Measurements from ENCODE around the gene GIPC1. TPM values are rescaled to one million over a fixed set of nuclear protein-coding genes. Genes with fewer than 3 reads are reported as not detected.

Gene GIPC1
- total and polyA plus RNA-seq, 12 donors = 41.6 to 84.1 (median 46.6) TPM

DNA sequence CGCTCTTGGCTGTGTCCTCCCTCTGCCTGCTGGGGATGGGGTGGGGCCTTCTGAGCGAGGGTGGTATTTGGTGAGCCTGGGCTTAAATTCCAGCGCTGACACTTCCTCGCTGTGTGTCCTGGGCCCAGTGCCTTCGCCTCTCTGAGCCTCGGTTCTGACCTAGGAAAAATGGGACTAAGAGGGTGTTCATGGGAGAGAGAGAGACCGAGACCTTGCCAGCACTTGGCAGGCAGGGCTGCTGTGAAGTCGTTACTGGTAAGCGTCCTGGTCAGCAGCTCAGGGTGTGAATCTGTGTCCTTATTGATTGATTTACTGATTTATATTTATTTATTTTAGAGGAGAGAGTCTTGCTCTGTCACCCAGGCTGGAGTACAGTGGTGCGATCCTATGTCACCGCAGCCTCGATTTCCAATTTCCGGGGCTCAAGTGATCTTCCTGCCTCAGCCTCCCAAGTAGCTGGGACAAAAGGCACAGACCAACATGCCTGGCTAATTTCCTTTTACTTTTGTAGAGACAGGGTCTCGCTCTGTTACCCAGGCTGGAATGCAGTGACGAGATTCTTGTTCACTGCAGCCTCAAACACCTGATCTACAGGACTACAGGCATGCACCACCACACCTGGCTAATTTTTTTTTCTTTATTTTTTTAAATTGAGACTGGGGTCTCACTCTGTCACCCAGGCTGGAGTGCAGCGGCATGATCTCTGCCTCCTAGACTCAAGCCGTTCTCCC, 60.4 kb downstream of the GIPC1 start:
- Histone ChIP-seq H3K4me1 (peaks cover 9 to 79% (median 73%) of the 10 kb centered on the region in 9 donors), H3K9me3 (no peaks in the 10 kb centered on the region), H3K27ac (peak overlapping the region; percentile 61 to 98 (median 96)), H3K4me3 (peak overlapping the region in 8 of 10 donors; percentile 77 to 99 (median 92)), H3K27me3 (no peaks in the 10 kb centered on the region), H3K36me3 (peaks cover 0 to 24% (median 0%) of the 10 kb centered on the region in 9 donors)
- 59 to 65% methylated on average over 17 of the region's 17 CpGs for WGBS, 2 donors
- DNase-seq (no peak), ATAC-seq (no peak)
- TF ChIP-seq, protein P1, sequence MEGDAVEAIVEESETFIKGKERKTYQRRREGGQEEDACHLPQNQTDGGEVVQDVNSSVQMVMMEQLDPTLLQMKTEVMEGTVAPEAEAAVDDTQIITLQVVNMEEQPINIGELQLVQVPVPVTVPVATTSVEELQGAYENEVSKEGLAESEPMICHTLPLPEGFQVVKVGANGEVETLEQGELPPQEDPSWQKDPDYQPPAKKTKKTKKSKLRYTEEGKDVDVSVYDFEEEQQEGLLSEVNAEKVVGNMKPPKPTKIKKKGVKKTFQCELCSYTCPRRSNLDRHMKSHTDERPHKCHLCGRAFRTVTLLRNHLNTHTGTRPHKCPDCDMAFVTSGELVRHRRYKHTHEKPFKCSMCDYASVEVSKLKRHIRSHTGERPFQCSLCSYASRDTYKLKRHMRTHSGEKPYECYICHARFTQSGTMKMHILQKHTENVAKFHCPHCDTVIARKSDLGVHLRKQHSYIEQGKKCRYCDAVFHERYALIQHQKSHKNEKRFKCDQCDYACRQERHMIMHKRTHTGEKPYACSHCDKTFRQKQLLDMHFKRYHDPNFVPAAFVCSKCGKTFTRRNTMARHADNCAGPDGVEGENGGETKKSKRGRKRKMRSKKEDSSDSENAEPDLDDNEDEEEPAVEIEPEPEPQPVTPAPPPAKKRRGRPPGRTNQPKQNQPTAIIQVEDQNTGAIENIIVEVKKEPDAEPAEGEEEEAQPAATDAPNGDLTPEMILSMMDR (IDR thresholded peaks at IDR 0.05) = no peak
- intact Hi-C loops (cut with DNase I) = loop anchor here in 2 of 10 donors (5.0 kb wide), 1 partner anchor 37 kb away; no protein-coding TSS in a partner anchor

DNA sequence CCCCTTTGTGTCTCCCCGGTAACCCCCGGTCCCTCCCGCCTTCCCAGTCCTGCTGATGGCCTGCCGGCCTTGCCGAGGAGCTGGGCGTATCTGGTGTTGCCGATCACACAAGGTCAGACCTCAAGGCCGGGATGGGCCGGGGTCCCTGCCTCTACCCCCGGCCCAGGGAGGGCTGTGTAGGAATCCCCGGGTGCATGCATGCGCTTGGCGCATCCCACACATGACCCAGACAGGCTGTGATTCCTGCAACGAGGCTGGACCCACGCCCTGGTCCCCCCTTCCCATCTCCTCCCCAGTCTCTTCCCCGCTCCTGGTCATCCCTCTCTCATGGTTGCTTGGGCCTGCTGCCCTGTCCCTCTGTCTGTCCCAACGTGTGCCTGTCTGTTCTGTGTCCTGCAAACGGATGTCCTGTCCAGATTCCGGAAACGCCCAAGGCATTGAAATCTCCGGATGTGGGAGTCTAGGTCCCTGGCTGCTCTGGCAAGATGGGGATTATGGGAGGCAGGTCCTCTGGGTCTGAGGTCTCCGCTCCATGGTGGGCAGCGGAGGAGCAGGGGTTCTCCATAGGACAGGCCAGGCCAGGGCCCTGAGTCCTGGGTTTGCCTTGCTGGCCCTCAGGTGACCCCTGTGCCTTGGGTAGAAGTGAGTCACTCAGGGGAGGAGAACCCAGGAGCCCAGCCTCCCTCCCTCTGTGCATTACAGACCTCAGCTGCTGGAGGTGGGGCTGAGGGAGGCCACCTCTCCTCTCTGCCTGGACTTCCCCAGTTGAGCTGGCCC, 61.2 kb downstream of the GIPC1 start:
- Histone ChIP-seq H3K4me3 (peak overlapping the region; percentile 77 to 99 (median 93)), H3K9me3 (no peaks in the 10 kb centered on the region), H3K27ac (peak overlapping the region; percentile 92 to 98 (median 96)), H3K36me3 (peaks cover 0 to 24% (median 0%) of the 10 kb centered on the region in 9 donors), H3K4me1 (peaks cover 5 to 72% (median 66%) of the 10 kb centered on the region in 9 donors), H3K27me3 (no peaks in the 10 kb centered on the region)
- ATAC-seq (peak; percentile 55 to 86 (median 78)), DNase-seq (peak; percentile 65 to 78)
- 34 to 42% methylated on average over 23 of the region's 23 CpGs for WGBS, 2 donors
- TF ChIP-seq, protein P1 (IDR thresholded peaks at IDR 0.05) = no peak
- intact Hi-C loops (cut with DNase I) = loop anchor here in 3 of 10 donors (5.0 kb wide), 1 partner anchor 38 kb away; no protein-coding TSS in a partner anchor

DNA sequence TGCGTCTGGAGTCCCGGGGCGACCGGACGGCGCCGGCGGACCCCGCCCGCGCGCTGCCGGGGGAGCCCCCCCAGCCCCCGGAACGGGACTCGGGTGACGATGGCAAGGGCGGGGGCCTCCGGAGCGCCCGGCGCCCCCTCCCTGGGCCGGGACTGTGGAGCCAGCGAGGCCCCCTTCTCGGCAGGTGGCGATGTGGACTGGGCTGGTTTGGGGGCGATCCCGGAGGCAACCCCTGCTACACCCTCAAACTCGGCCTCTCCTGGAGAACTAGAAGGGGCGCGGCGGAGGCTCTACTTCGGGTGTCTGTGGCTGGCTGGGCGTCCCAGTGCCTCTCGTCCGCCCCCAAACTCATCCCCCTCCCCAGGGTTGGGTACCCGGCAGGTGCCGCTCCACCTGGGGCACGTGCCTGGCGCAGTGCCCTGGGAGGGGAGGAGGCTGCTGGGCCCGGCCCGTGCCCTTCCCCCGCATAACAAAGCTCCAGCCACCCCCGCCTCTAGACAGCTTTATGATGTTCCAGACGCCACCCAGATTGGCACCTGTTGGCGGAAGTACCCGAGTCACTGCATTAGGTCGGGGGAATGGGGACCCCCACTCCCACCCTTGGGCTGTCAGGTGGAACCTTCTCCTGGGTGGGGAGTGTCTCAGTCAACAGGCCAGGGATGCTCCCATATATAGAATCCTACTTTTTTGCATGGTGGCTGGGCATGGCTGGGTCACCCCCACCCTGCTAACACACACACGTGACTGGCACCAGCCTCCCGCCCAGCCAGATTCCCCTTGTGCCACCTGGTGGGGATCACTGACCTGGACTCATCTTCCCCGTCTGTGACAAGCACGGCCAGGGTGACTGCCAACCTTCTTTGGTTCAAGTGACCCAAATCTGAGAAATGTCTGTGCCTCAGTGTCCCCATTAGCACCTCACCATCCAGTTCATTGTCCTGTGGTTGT, 62.1 kb downstream of the GIPC1 start:
- Histone ChIP-seq H3K4me1 (peaks cover 5 to 63% (median 57%) of the 10 kb centered on the region in 9 donors), H3K4me3 (peak overlapping the region; percentile 77 to 99 (median 93)), H3K9me3 (no peaks in the 10 kb centered on the region), H3K36me3 (peaks cover 0 to 24% (median 0%) of the 10 kb centered on the region in 9 donors), H3K27me3 (no peaks in the 10 kb centered on the region), H3K27ac (peak overlapping the region; percentile 92 to 98 (median 96))
- 3% methylated on average over 32 to 52 of the region's 52 CpGs for WGBS, 2 donors
- intact Hi-C loops (cut with DNase I) = loop anchor here in 1 of 10 donors (5.0 kb wide), 1 partner anchor 38 kb away; no protein-coding TSS in a partner anchor
- ATAC-seq = peak in 7 of 8 donors; percentile 8 to 44 (median 26)
- DNase-seq = peak in 1 of 2 donors; percentile 33
- TF ChIP-seq, protein P1 (IDR thresholded peaks at IDR 0.05) = peak in 2 of 9 donors; percentile 21 to 26
